Immature natural killer cell (primary cell): ENCODE results near the gene RNF125. TPM values are rescaled to one million over a fixed set of nuclear protein-coding genes. Genes with fewer than 3 reads are reported as not detected.

Source experiments
- DNase-seq, 3 donors: peaks; one replicate each; pipeline ENCODE4 v3.0.0; 2022; ENCODE audit warnings: mixed read lengths in 1 of 3
- H3K27ac Mint-ChIP-seq, 6 donors: one replicate each; pipeline ENCODE4 v1.8.0; 2020; ENCODE audit warnings: mixed read lengths in 6 of 6, mild to moderate bottlenecking in 5 of 6, inconsistent platforms in 4 of 6, moderate library complexity in 3 of 6
- H3K27me3 Mint-ChIP-seq, 3 donors: one replicate each; pipeline ENCODE4 v1.8.0; 2020 to 2021; ENCODE audit warnings: low read depth in 3 of 3, mild to moderate bottlenecking in 3 of 3, mixed read lengths in 3 of 3, moderate library complexity in 3 of 3, inconsistent platforms in 1 of 3
- H3K36me3 Mint-ChIP-seq, 3 donors: one replicate each; pipeline ENCODE4 v1.8.0; 2020; ENCODE audit warnings: mixed read lengths in 3 of 3, inconsistent platforms in 2 of 3, mild to moderate bottlenecking in 2 of 3
- H3K4me1 Mint-ChIP-seq, 2 donors: one replicate each; pipeline ENCODE4 v1.8.0; 2020; ENCODE audit warnings: inconsistent platforms in 2 of 2, mild to moderate bottlenecking in 2 of 2, mixed read lengths in 2 of 2, moderate library complexity in 1 of 2
- H3K4me3 Mint-ChIP-seq, 5 donors: one replicate each; pipeline ENCODE4 v1.8.0; 2020; ENCODE audit warnings: mild to moderate bottlenecking in 5 of 5, mixed read lengths in 5 of 5, inconsistent platforms in 3 of 5, moderate library complexity in 3 of 5
- H3K9me3 Mint-ChIP-seq, 6 donors: one replicate each; pipeline ENCODE4 v1.8.0; 2020; ENCODE audit warnings: mild to moderate bottlenecking in 6 of 6, mixed read lengths in 6 of 6, inconsistent platforms in 4 of 6, moderate library complexity in 3 of 6
- polyA plus RNA-seq, 3 donors: library from polyadenylated mRNA; unstranded; fragments of 300-500 nt; fragmentation: Illumina TruSeq; gene quantifications; one replicate each; pipeline ENCODE4 v1.2.3, GENCODE V29; 2021

RNF125 gene
- polyA plus RNA-seq, 3 donors from 2014 or later, result 73.0 to 132 (median 122) TPM

GRCh38 chr18:32037616-32038015 is 19.0 kb downstream of the RNF125 start:
- H3K4me3 Mint-ChIP-seq, result peak overlapping the region; percentile 39 to 78 (median 68)
- peak overlapping the region; percentile 83 to 92 (median 88) for H3K27ac Mint-ChIP-seq
- peaks cover 95 to 100% of the 10 kb centered on the region in 2 donors for H3K4me1 Mint-ChIP-seq
- H3K36me3 Mint-ChIP-seq, result peaks cover 19 to 41% (median 32%) of the 10 kb centered on the region in 3 donors
- peaks cover 9 to 33% (median 31%) of the 10 kb centered on the region in 3 donors for H3K27me3 Mint-ChIP-seq
- no peaks in the 10 kb centered on the region for H3K9me3 Mint-ChIP-seq
- no peak for DNase-seq

GRCh38 chr18:32040936-32041335 is 22.3 kb downstream of the RNF125 start:
- Mint-ChIP-seq H3K9me3 (no peaks in the 10 kb centered on the region), H3K27ac (peak overlapping the region; percentile 88 to 96 (median 93)), H3K27me3 (peaks cover 8 to 30% (median 28%) of the 10 kb centered on the region in 3 donors), H3K4me1 (peaks cover 88 to 95% of the 10 kb centered on the region in 2 donors), H3K4me3 (peak overlapping the region; percentile 69 to 84 (median 78)), H3K36me3 (peaks cover 28 to 48% (median 34%) of the 10 kb centered on the region in 3 donors)
- peak; percentile 79 to 86 (median 84) for DNase-seq

GRCh38 chr18:32042337-32042736 is 23.7 kb downstream of the RNF125 start:
- peak overlapping the region; percentile 86 to 96 (median 92) for H3K27ac Mint-ChIP-seq
- H3K4me1 Mint-ChIP-seq, result peaks cover 81 to 89% of the 10 kb centered on the region in 2 donors
- H3K27me3 Mint-ChIP-seq, result peaks cover 9 to 22% (median 20%) of the 10 kb centered on the region in 3 donors
- peak overlapping the region; percentile 54 to 87 (median 74) for H3K4me3 Mint-ChIP-seq
- H3K9me3 Mint-ChIP-seq, result no peaks in the 10 kb centered on the region
- peaks cover 27 to 46% (median 41%) of the 10 kb centered on the region in 3 donors for H3K36me3 Mint-ChIP-seq
- DNase-seq, result no peak

- H3K36me3 Mint-ChIP-seq, result peaks cover 14 to 25% (median 20%) of the 10 kb centered on the region in 3 donors
- peak overlapping the region; percentile 85 to 94 (median 90) for H3K27ac Mint-ChIP-seq
- H3K4me3 Mint-ChIP-seq, result peak overlapping the region; percentile 68 to 77 (median 71)
- H3K27me3 Mint-ChIP-seq, result peaks cover 13 to 16% (median 15%) of the 10 kb centered on the region in 3 donors
- DNase-seq, result no peak
- peaks cover 74 to 84% of the 10 kb centered on the region in 2 donors for H3K4me1 Mint-ChIP-seq
- H3K9me3 Mint-ChIP-seq, result no peaks in the 10 kb centered on the region
Observed at GRCh38 chr18:32048507-32049091, 30.0 kb downstream of the RNF125 start.

- peaks cover 14 to 27% (median 23%) of the 10 kb centered on the region in 3 donors for H3K36me3 Mint-ChIP-seq
- peaks cover 13 to 16% (median 15%) of the 10 kb centered on the region in 3 donors for H3K27me3 Mint-ChIP-seq
- peak overlapping the region; percentile 85 to 94 (median 90) for H3K27ac Mint-ChIP-seq
- DNase-seq, result peak; percentile 59 to 70 (median 69)
- peak overlapping the region; percentile 68 to 77 (median 71) for H3K4me3 Mint-ChIP-seq
- no peaks in the 10 kb centered on the region for H3K9me3 Mint-ChIP-seq
- H3K4me1 Mint-ChIP-seq, result peaks cover 76 to 88% of the 10 kb centered on the region in 2 donors
Observed at GRCh38 chr18:32049393-32050171, 31.0 kb downstream of the RNF125 start.

- Mint-ChIP-seq H3K9me3 (no peaks in the 10 kb centered on the region), H3K27ac (peak overlapping the region; percentile 22 to 78 (median 72)), H3K4me3 (peak overlapping the region in 2 of 5 donors; percentile 11 to 23), H3K4me1 (peaks cover 77 to 94% of the 10 kb centered on the region in 2 donors), H3K36me3 (peaks cover 10 to 26% (median 20%) of the 10 kb centered on the region in 3 donors), H3K27me3 (peaks cover 9 to 10% (median 9%) of the 10 kb centered on the region in 3 donors)
- no peak for DNase-seq
Observed at GRCh38 chr18:32056613-32057358, 38.2 kb downstream of the RNF125 start.

- no peaks in the 10 kb centered on the region for H3K9me3 Mint-ChIP-seq
- H3K4me1 Mint-ChIP-seq, result peaks cover 72 to 94% of the 10 kb centered on the region in 2 donors
- peak overlapping the region in 1 of 5 donors; percentile 7 for H3K4me3 Mint-ChIP-seq
- H3K27me3 Mint-ChIP-seq, result peaks cover 5 to 10% (median 9%) of the 10 kb centered on the region in 3 donors
- peaks cover 10 to 26% (median 17%) of the 10 kb centered on the region in 3 donors for H3K36me3 Mint-ChIP-seq
- no peak for DNase-seq
- H3K27ac Mint-ChIP-seq, result peak overlapping the region; percentile 50 to 78 (median 56)
Observed at GRCh38 chr18:32057624-32058165, 39.1 kb downstream of the RNF125 start.

GRCh38 chr18:32060026-32060425 is 41.4 kb downstream of the RNF125 start:
- H3K4me3 Mint-ChIP-seq, result no peak overlapping the region
- peaks cover 3 to 10% (median 5%) of the 10 kb centered on the region in 3 donors for H3K27me3 Mint-ChIP-seq
- peak overlapping the region; percentile 34 to 89 (median 78) for H3K27ac Mint-ChIP-seq
- H3K36me3 Mint-ChIP-seq, result peaks cover 7 to 23% (median 17%) of the 10 kb centered on the region in 3 donors
- peaks cover 65 to 80% of the 10 kb centered on the region in 2 donors for H3K4me1 Mint-ChIP-seq
- no peak for DNase-seq
- no peaks in the 10 kb centered on the region for H3K9me3 Mint-ChIP-seq

GRCh38 chr18:32067375-32068167 is 48.9 kb downstream of the RNF125 start:
- Mint-ChIP-seq H3K9me3 (no peaks in the 10 kb centered on the region), H3K36me3 (peaks cover 7 to 32% (median 7%) of the 10 kb centered on the region in 3 donors), H3K4me1 (peaks cover 26 to 46% of the 10 kb centered on the region in 2 donors), H3K27ac (peak overlapping the region; percentile 27 to 53 (median 42)), H3K27me3 (peaks cover 0 to 1% (median 0%) of the 10 kb centered on the region in 3 donors), H3K4me3 (no peak overlapping the region)
- DNase-seq, result no peak

GRCh38 chr18:32072321-32072720 is 53.7 kb downstream of the RNF125 start:
- H3K36me3 Mint-ChIP-seq, result peaks cover 12 to 41% (median 18%) of the 10 kb centered on the region in 3 donors
- peak overlapping the region; percentile 41 to 81 (median 68) for H3K27ac Mint-ChIP-seq

GRCh38 chr18:32074206-32074605 is 55.6 kb downstream of the RNF125 start:
- peaks cover 21 to 51% of the 10 kb centered on the region in 2 donors for H3K4me1 Mint-ChIP-seq
- no peak for DNase-seq

More at GRCh38 chr18:32072321-32072720, 53.7 kb downstream of the RNF125 start:
- Mint-ChIP-seq H3K4me3 (no peak overlapping the region), H3K9me3 (no peaks in the 10 kb centered on the region), H3K27me3 (peaks cover 0 to 1% (median 0%) of the 10 kb centered on the region in 3 donors), H3K4me1 (peaks cover 26 to 63% of the 10 kb centered on the region in 2 donors)
- peak in 2 of 3 donors; percentile 44 to 51 for DNase-seq

GRCh38 chr18:32078845-32079244 is 60.2 kb downstream of the RNF125 start:
- Mint-ChIP-seq H3K27ac (peak overlapping the region in 4 of 6 donors; percentile 27 to 89 (median 67)), H3K27me3 (peaks cover 0 to 2% (median 0%) of the 10 kb centered on the region in 3 donors), H3K9me3 (no peaks in the 10 kb centered on the region), H3K36me3 (peaks cover 5 to 17% (median 16%) of the 10 kb centered on the region in 3 donors), H3K4me3 (no peak overlapping the region), H3K4me1 (peaks cover 23 to 41% of the 10 kb centered on the region in 2 donors)
- DNase-seq, result no peak

More at GRCh38 chr18:32074206-32074605, 55.6 kb downstream of the RNF125 start:
- H3K9me3 Mint-ChIP-seq, result no peaks in the 10 kb centered on the region
- H3K4me3 Mint-ChIP-seq, result no peak overlapping the region
- peak overlapping the region in 5 of 6 donors; percentile 16 to 74 (median 59) for H3K27ac Mint-ChIP-seq
- peaks cover 5 to 28% (median 11%) of the 10 kb centered on the region in 3 donors for H3K36me3 Mint-ChIP-seq
- peaks cover 0 to 1% (median 0%) of the 10 kb centered on the region in 3 donors for H3K27me3 Mint-ChIP-seq
